HG02973 (cell line): ENCODE data around the gene NAB1.
"Not testable (repeated sequence)": the region's sequence is repeated elsewhere in the genome, so short reads cannot be mapped to it uniquely, and the experiment has no call there.

ENCODE experiments used
- ATAC-seq: cut with Tn5 transposase; IDR thresholded peaks from one replicate; pipeline ENCODE4 v1.9.1; 2021; ENCODE audit warnings: moderate library complexity; ENCODE audit not compliant: unreplicated experiment

NAB1 gene

DNA sequence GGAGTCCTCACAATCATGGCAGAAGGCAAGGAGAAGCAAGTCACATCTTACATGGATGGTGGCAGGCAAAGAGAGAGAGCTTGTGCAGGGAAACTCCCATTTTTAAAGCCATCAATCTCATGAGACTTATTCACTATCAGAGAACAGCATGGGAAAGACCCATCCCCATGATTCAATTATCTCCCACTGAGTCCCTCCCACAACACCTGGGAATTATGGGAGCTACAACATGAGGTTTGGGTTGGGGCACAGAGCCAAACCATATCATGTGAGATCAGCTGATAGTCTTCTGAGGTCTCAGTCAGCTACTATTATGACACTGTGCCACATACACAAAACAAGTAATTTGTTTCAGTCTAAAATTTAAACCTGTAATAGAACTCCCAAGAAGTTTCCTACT is 59.8 kb downstream of the NAB1 start:
- ATAC-seq: not testable (repeated sequence)

DNA sequence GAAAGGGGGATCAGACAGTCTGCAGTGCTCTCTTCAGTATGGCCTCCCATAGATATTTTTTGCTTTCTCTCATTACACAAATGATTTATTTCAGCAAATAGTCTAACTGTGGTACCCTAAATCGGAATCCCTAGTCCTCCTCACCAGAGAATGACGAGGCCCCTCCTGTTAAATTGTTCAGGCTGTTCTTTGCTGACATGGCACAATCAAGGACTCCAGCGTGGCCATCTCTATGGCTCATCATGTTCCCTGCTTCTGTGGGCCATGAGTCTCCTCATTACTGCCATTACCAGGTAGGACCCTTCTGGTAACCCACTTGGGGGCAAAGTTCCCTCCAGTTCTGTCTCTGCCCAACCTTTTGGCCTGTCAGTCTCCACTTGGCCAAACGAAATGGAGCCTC is 62.2 kb downstream of the NAB1 start:
- ATAC-seq: no peak

DNA sequence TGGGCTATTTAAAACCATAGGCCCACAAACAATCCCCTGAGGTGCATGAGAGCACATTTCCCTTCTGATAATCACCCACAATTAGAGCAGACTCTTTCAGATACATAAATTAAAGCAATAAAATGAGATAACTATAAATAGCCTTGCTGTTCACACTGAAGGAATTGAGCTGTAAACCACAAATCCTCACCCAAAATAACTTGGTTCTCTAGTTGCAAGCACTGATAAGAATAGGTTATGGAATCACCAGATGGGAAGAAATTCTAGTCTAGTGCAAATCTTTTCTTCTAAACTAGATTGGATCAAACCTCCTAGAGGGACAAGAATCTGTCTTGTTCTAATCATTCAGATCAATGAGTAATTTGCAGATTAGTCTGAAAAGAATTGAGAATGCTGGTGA is 64.6 kb downstream of the NAB1 start:
- no peak for ATAC-seq

DNA sequence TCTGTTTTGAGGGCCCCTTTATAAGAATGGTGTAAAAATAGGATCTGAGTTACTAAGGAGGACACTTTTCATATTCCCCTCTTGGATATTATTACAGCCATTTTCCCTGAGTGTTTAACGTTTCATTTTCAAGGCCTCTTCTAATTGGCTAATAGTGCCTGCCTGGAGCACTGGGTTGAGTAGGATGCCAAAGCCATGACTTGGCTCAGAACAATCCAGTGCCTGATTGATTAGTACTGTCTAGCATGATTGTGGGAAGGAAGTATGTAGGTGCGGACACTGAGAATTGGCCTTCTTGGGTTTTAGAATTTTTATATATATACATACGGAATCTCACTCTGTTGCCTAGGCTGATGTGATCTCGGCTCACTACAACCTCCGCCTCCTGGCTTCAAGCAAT is 66.1 kb downstream of the NAB1 start:
- no peak for ATAC-seq

DNA sequence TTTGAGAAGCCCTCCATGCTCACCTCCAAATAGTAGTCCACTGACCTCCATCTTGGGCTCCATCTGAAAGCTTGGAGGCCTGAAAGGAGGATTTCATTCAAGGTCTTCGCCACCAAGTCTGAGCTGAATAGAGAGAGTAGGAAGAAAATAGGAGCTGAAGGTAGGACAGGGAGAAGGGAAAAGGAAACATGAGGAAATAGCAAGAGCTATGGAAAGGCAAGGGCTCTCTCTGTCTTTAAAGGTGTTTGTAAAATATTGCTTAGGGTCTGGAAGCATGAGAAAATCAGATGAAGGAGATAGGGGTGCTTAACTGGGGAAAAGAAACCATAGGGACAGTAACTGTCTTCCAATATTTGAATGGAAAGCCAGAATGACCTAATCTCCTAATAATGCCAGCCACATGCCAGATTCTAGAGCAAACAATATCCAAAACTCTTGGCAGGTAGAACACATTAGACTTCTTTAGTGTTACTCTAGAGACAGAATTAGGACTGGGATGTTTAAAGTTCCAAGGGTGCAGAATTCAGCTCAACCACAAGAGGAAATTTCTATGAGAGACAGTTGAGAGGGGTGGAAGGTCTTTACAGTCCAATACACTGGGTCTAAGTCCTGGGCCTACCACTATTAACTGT is 67.4 kb downstream of the NAB1 start:
- ATAC-seq: no peak

DNA sequence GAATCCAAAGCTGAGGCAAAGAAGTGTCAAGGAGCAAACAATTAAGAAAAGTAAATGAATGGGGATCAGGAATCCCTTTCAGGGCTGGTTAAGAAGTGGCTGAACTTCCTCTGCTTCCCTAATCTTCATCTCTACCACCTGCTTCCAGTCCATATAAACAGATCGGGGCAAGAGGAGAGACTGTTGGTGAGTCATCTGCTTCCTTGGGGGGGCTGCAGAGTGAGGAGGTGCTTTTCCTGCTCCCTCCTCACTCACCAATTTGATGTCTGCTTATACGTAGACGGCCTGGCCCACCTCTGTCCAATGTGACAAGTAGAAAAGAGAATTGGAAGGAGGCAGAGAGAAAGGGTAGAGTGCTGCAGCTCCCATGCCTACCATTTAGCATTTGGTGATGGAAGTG is 68.4 kb downstream of the NAB1 start:
- no peak for ATAC-seq

DNA sequence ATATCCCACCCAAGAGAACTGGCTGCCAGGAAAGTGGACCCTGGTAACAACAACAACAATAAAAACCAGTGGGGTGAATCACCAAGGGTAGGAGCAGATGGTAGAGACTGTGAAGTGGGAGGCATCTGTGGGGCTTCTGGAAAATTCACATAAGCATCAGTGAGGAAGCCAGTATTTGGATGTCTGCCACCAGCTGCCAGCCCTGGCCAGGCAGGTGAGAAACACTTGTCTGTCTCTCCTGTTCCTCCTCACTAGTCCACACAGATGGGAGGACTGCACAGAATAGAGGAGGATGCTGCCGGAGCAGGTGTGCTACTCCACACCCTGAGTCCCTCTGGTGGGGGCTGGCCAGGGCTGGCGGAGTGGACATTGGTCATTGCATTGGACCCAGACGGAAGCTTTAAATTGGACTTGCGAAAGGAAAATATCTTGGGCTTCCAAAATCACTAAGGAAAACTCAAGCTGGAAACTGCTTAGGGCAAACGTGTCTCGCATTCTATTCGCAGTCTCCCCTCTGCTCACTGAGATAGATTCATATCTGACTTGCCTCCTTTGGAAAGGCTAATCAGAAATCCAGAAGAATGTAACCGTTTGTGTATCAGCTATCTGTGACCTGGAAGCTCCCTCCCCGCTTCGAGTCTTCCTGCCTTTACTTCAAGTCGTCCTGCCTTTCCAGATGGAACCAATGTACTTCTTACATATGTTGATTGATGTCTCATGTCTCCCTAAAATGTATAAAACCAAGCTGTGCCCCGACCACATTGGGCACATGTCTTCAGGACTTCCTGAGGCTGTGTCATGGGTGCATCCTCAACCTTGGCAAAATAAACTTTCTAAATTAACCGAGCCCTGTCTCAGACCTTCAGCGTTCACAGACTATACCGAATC is 69.1 kb downstream of the NAB1 start:
- no peak for ATAC-seq

DNA sequence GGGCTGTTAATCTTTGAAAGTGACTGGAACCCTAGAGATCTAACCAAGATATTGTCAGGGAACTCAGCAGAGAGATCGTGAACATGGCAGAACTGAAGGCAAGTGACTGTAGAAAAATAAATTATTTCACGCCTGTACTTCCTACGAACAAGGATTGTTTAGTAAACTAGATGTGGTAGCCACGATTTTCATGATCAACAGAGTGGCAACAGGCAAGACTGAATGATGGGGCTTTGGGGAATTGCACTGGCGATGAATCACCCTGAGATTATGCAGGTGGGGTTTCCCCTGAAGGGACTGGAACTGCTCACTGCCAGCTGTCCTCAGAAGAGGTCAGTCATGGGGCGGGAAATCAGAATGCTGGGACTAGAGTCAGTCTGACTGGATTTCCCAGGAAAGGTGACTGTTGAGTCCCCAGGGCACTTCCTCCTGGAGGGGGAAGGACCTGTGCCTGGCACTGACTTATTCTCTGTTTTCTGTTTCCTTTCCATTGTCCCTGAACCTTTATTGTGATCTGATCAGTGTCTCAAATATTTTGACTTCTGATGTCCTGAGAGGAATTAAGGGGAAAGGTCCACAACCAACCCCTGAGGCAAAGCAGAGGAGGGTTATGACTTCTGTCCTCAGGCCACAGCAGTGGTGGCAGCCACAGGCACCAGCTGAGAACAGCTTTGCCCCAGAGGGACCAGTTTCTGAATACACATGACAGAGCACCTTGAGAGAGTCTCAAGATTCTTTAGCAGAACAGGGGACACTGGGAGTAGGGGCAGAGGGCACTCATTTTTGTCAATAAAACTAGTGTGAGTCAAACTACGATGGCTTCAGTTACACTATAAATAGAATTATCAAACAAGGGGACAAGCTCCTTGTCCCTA is 70.0 kb downstream of the NAB1 start:
- peak; percentile 66 for ATAC-seq

DNA sequence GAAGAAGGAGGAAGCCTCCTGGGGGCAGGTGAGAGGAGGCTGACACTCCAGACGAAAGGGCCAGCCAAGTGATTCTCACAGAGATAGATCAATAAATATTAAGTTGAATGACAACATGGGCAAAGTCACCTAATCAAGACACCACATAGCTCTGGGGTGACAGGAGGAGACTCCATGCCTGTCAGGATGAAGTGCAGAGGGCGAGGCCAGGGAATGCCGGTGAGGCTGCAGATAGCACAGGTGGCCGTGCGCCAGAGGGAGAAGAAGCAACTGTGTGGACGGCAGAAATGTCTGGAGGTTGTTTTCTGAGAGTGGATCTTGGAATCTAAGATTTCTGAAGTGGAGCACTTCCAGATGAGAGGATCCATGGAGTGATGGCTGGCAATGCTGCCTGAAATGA is 71.4 kb downstream of the NAB1 start:
- ATAC-seq: no peak

DNA sequence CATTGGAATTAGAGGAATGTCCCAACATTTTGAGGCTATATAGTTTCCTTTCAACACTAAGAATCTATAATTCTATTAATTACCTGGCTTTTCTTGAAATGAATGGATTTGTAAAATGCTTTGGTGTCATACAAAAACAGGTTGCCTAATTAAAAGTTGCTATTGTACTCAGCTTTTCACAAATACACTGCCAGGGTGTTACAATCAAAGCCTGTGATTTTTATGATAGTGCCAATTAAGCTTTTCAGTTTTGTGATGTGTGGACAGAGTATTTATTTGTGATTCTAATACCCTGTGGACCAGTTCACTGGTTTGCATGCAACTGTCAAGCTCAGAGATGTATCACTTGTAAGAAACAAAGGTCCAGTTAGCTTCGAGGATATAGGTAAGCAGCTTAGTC is 71.8 kb downstream of the NAB1 start:
- ATAC-seq: no peak

DNA sequence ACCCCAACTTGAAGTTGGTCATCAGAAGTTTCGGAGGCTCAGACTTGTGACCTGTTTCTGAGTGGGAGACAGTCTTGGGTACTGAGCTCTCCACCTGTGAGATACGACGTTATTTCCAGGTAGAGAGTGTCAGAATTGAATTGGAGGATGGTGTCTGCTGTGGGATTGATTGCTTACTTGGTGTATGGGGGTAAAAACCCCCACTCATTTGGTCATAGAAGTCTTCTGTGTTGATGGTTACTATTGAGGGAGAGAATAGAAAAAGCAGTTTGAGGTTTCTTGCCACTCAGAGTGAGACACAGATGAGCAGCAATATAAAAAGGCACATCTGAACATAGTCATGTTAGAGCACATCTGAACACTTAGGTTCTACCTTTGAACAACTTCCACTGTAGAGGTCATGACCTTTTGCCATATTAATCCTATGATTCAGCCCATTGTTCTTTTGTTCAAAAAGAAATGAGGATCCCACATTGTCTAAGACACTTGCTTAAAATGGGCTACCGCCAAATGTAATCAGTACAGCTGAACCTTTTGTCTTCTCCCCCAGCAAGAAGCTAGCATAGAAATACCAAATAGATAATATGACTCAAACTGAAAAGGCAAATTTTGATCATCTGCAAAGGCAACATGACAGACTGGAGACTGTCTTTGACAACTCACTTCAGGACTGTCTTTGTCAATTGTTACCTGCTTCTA is 73.3 kb downstream of the NAB1 start:
- ATAC-seq: peak; percentile 55

DNA sequence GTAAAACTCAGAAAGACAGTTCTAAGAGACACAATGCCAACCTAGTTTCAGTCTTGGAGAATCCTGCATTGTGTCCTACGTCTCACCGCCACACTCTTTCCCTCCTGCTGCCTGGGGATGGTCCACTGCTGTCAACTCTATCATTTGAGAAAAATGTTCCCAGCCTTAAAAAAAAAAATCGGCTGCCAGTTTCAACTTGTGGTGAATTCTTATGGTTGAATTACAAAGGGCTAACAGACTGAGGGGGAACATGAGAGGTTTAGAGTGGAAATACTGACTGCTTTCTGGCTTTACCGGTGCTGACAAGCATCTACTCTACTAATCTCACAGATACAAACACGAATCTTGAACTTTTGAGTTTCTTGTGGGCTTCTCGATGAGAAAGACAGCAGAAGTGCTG is 74.0 kb downstream of the NAB1 start:
- no peak for ATAC-seq

DNA sequence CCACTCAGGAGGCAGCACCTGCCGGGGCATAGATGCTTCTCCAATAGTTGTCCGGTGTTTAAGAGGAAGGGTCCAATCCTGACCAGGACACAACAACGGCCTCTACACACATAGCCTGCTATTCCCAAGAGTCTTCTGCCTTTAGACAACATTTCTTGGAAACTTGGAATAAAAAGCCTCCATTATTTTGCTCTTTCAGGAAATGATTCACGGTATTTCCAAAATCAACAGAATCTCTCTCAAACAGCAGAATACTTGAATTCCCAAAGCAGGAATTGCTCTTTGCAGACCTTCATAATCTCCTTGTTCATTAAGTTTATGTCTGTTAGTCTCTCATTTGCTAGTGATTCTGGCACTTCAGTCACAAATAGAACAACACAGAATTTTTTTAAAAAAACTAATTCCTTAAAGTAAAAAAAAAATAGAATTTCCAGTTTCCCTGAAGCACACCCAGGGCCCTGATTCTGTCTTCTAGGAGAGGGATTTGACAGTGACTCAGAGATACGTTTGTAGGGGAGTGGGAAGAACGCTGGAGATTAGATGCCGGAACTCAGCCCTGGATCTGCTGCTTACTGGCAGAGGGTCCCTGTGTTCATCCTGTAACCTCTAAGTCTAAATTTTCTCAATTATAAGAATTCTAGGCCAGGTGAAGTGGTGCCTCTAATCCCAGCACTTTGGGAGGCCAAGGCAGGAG is 74.7 kb downstream of the NAB1 start:
- no peak for ATAC-seq

DNA sequence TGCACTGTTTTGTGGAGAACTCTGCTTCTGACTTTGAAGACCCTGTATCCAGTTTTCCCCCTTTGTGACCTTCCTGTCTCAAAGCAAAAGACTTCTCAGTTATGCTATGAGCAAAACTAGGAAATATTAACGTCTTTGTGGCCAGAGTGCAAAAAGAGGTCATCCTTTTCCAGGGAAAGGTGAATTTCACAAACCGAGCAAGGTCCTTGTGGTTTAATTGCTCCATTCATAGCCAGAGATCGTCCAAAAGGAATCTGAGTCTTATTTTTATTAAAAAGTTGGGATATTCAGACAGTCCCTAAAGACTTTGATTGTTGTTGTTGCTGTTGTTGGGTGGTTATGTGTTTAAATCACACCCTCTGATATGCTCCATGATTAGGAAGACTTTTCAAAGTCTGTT is 77.4 kb downstream of the NAB1 start:
- no peak for ATAC-seq

DNA sequence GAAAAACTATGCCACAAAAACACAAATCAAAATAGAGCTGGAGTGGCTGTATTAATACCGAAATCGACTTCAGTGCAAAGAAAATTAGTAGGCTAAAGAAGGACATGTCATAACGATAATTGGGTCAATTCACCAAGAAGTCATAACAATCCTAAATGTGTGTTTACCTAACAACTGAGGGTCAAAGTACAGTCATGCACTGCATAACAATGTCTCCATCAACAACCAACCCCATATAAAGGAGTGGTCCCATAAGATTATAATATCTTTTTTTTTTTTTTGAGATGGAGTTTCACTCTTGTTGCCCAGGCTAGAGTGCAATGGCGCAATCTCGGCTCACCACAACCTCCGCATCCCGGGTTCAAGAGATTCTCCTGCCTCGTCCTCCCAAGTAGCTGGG is 87.5 kb downstream of the NAB1 start:
- no peak for ATAC-seq

DNA sequence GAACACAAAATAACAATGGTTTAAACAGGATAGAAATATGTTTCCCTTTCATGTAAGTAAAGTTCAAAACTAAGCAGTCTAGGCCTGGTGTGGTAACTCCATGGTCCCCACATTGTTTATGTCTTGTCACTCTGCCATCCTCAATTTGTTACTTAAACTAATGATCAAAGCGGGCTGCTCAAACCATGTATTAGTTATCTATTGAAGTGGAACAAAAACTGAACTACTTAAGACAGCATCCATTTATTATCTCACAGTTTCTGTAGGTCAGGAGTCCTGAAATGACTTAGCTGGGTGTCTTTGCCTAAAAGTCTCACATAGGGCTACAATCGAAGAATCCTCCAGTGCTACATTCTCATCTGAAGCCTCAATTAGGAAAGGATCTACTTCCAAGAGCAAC is 91.6 kb downstream of the NAB1 start:
- no peak for ATAC-seq
